HG03139 (cell line): ENCODE measurements around the gene SEC24C.

Experiments used
- ATAC-seq: cut with Tn5 transposase; IDR thresholded peaks from one replicate; pipeline ENCODE4 v1.9.1; 2021; ENCODE audit not compliant: unreplicated experiment

SEC24C gene

GRCh38 chr10:73809061-73809818, 65.1 kb downstream of the SEC24C start:
- no peak for ATAC-seq

DNA sequence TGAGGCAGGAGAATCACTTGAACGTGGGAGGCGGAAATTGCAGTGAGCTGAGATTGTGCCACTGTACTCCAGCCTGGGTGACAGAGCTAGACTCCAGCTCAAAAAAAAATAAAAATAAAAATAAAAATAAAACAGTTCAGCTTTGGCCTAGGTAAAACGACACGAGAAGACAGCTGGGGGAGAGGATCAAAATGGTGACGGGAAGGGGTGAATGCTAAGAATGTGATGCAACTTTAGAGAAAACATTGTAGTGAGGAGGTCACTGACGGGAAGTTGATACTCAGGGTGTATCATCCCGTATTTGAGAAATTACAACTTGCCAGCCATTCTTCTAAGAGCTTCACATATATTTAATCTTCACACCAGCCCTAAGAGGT, 66.2 kb downstream of the SEC24C start:
- no peak for ATAC-seq

DNA sequence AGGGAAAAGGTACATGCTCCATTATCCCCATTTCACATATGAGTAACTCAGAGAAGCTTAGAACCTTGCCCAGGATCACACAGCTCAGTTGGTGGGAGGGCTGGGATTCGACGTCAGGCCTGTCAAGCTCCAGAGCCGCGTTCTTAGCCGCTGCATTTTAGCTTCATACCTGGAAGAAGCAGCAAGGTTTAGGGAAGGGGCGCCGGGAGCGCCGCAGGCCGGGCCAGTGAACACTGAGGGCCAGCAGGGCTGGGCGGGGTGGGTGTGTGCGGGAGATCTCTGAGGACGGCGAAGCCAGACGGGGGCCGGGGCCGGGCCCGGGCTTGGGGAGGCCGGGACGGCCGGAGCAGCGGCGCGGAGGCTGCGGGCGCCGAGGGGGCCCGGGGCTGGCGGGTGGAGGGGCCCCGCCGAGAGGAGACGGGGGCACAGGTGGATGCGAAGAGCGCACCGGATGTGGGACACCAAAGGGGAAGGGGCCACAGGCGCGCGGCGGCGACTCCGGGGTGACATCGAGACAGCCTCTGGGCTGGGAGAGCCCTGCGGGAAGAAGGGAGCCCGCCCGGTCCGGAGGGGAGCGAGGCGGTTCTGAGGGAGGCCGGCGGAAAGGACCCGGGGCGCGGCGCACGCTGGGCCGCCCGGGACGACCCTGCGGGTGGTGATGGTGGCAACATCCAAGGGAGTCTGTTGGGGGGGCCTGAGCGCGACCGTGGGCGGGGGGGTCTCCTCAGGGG, 66.7 kb downstream of the SEC24C start:
- peak; percentile 23 for ATAC-seq

- ATAC-seq, result no peak
Measured at GRCh38 chr10:73812657-73813056, 68.5 kb downstream of the SEC24C start.

GRCh38 chr10:73813333-73813732, 69.2 kb downstream of the SEC24C start:
- ATAC-seq, result no peak

DNA sequence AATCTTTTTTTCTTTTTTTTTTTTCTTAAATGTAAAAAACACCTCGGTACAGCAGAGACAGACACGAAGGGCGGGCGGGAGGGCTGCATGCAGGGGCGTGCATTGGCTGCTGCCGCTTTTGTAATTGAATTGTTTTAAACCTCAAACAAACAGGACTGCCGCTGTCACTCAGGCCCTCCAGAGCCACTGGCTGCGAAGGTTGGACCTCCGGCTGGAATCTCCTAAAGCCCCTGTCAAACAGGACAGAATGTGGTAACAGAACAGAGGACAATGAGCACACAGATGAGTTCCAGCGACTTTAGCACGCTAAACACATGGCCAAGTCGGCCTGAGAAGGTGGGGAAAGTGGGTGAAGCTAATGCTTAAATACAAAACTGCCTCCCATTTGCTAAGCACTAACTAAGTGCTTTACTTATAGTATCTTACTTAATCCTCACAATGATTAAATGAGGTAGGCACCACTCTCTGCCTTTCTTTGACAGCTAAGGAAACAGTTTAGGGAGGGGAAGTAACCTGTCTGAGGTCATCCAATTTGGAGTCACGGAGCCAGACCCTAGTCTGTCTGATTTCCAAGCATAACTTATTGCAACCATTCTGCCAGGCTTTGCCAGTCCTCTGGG, 70.2 kb downstream of the SEC24C start:
- no peak for ATAC-seq

- no peak for ATAC-seq
Measured at GRCh38 chr10:73814896-73815718, 70.9 kb downstream of the SEC24C start.

DNA sequence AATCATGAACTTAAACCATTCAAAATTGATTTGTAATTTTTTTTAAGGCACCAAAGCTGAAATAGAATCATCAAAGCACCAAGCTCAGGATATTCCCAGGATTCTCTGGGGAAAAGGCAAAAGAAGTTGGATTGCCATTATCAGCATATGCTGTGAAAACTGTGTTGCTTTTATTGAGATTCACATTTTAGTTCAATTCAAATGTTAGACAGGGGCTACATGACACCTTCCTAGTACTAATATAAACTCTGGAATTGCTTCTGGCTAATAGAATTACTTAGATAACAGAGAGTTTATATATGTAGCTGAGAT, 71.5 kb downstream of the SEC24C start:
- no peak for ATAC-seq

- no peak for ATAC-seq
Measured at GRCh38 chr10:73816917-73817729, 73.0 kb downstream of the SEC24C start.

GRCh38 chr10:73817826-73818225, 73.7 kb downstream of the SEC24C start:
- ATAC-seq, result no peak

DNA sequence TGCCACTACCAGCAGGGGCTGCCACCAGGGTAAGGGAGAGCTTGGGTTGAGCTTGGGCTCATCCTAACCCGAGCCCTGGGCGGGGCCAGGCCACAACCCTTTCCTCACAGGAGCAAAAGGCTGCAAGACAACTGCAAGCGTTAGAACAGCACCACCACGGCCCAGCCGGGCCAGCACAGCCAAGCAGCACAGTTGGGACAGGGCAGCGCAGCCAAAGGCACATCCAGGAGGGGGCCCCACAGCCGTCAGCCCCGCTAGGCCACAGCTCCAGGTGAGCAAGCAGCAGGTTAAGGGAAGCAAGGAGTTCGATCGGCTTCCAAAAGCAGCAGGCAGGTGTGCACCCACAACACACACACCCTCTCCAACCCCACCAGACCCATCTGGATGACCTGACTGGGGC, 74.2 kb downstream of the SEC24C start:
- no peak for ATAC-seq

DNA sequence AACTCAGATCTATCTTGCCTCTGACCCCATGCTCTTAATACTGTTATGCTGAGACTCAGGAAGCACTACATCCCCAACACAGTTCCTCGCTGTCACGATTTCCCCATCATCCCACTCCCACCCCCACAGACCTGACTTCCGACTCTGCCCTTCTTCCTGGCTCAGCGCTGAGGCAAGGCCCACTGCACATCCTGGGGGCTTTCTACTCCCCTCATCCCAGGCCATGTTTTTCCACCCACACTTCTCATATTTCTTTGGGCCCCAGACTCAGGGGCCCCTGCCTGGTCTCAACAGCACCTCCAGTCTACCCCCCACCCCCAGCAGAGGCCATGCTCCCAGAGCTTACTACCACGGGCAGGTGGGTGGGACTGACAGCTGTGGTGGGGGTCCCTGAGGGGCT, 74.9 kb downstream of the SEC24C start:
- ATAC-seq, result no peak

DNA sequence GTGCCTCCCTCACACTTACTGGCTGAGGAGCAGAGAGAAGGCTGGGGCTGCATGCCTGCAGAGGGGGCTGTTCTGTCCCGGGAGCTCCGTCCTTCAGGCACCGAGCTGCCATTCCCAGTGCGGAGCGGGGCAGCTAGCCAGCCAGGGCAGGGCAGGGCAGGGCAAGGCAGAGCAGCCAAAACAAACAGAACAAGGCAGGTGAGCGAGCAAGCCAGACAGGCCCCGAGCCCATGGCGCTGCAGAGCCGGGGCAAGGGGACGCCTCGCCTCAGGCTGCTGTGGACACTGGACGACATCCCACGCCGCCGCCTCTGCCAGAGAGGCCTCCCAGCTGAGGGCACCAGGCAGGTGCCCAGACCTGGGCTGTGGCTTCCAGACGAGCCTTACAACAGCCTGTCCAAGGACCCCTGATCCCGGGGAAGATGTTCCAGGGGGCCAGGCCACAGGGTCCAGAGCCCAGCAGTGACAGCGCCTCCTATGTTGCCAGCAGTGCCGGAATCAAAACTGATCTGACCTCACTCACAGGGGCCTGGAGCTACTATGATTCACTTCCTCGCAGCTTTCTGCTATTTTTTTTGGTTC, 75.4 kb downstream of the SEC24C start:
- ATAC-seq, result no peak
